HCEC 1CT (cell line): Measurements from ENCODE around the gene ZNF93.
"Not testable (repeated sequence)": the region's sequence is repeated elsewhere in the genome, so short reads cannot be mapped to it uniquely, and the experiment has no call there.

ENCODE experiments used
- DNase-seq: peaks from one replicate; pipeline ENCODE4 v3.0.0-alpha.2; 2017

Gene ZNF93

GRCh38 chr19:19938449-19938848 lies 37.7 kb downstream of the ZNF93 start:
- no peak for DNase-seq

DNA sequence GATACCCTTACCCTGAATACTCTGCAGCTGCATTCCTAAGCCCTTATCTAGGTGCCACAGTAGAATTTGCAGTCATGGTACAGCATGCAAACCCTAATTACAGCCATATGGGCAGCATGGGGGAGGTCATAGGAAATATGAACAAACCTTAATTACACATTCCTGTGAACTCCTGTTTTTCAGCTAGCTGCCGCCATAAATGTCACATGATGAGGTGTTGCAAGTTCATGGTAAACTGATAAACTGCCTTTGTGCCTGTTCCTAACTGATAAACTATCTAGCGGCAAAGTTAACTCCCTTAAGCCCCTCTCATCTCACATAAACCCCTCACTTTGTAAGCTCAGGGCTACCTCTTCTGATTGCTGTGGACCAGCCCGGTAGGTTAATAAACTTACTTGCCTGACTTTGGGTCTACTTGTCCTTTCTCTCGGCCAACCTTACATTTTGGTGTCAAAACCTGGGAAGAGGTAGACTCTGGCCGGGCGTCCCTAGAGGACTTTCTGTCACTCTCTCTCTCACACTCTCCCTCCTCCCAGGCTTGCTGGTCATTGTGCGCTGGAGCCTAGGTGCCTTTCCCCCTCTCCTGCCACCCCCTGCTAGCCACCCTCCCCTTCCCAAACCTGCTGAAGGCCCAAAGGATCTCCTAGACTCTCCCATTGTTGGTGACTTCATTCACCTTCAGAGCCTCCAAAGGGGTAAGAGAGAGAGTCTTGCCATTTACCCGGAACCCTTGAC lies 43.3 kb downstream of the ZNF93 start:
- DNase-seq: no peak

DNA sequence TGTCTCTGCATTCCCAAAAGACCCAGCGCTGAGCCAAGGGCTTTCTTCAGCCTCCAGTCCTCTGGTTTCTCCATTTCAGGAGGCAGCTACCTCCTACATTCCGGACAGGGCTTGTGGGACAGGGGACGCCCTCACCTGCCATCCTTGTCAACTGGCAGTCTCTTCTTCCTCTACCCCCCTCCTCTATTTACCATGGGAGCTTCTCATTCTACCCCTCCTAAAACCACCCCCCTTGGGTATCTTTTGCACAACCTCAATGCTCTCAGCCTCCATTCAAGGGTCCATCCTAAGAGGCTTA lies 43.8 kb downstream of the ZNF93 start:
- no peak for DNase-seq

GRCh38 chr19:19946226-19946625 lies 45.5 kb downstream of the ZNF93 start:
- DNase-seq: no peak

GRCh38 chr19:19948800-19949199 lies 48.1 kb downstream of the ZNF93 start:
- DNase-seq: no peak

GRCh38 chr19:19955208-19955607 lies 54.5 kb downstream of the ZNF93 start:
- DNase-seq: no peak

- DNase-seq: no peak
These were observed 55.8 kb downstream of the ZNF93 start for GRCh38 chr19:19956434-19957075.

DNA sequence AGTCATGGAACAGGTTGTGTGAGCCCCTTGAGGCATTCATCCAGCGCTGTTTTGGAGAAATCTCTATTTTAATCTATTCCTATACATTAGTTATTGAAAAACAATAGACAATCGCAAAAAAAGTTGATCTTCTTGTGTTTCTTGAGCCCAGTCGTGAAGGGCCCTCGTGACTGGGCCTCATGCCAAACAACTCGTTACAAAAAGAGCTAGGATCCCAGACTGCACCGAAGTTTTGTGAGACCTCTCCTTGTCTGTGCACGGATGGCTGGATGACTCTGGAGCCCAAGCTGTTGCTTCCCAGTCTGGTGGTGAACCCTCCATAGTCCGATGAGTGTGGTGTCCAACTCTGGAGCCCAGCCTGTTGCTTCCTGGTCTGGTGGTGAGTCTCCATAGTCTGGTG lies 57.0 kb downstream of the ZNF93 start:
- not testable (repeated sequence) for DNase-seq

DNA sequence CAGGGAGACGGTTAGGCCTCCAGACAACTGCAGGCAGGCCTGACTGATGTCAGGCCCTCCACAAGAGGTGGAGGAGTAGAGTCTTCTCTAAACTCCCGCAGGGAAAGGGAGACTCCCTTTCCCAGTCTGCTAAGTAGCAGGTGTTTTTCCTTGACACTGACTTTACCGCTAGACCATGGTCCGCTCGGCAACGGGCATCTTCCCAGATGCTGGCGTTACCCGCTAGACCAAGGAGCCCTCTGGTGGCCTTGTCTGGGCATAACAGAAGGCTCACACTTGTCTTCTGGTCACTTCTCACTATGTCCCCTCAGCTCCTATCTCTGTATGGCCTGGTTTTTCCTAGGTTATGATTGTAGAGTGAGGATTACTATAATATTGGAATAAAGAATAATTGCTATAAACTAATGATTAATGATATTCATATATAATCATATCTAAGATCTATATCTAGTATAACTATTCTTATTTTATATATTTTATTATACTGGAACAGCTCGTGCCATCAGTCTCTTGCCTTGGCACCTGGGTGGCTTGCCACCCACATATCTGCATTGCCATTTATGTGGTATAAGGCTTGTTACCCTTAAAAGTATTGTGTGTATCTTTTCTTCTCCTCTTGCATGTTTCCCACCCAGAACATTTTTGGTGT lies 58.5 kb downstream of the ZNF93 start:
- not testable (repeated sequence) for DNase-seq

GRCh38 chr19:19964416-19964815 lies 63.7 kb downstream of the ZNF93 start:
- no peak for DNase-seq

DNA sequence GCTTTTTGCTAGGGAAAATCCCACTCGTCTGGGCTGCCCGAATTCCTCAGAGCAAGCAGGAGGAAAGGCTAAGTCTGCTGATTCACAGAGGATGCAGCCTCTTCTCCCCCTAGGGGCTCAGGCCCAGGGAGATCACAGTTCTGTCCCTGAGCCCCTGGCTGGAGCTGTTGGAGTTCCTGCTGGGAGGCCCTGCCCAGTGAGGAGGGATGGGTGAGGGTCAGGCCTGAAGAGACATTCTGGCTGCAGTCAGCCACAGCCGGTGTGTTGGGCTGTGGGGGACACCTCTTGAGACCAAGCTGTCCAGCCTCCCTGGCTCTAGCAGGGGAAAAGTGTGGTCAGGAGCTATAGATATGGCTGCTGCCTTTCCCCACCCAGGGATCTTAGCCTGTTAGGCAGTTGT lies 65.4 kb downstream of the ZNF93 start:
- DNase-seq: not testable (repeated sequence)

- DNase-seq: no peak
These were observed 66.1 kb downstream of the ZNF93 start for GRCh38 chr19:19966862-19967261.
